Thoracic aorta (tissue), 2 donors: ENCODE data around the gene PTK7. TPM values are rescaled to one million over a fixed set of nuclear protein-coding genes. Genes with fewer than 3 reads are reported as not detected.

ENCODE experiments used
- ATAC-seq: fragments of 150-250 bp; one replicate; pipeline ENCODE4 v1.8.0; 2017; ENCODE audit warnings: low read depth; ENCODE audit not compliant: insufficient number of reproducible peaks, low FRiP score
- DNase-seq: peaks from one replicate; pipeline ENCODE4 v3.0.0-alpha.2; 2020; ENCODE audit warnings: low spot score
- H3K27ac ChIP-seq, 2 donors: fragments of 200-600 bp; sonication (generic); 1 replicate in 1 of 2; 2 replicates in 1 of 2; pipeline ENCODE4 v1.5.1; 2016; ENCODE audit warnings: mild to moderate bottlenecking in 2 of 2, moderate library complexity in 2 of 2
- H3K27me3 ChIP-seq: fragments of 200-600 bp; sonication (generic); replicated peaks from 2 replicates; pipeline ENCODE4 v1.6.0; 2016; ENCODE audit warnings: mild to moderate bottlenecking; ENCODE audit not compliant: insufficient read depth
- H3K36me3 ChIP-seq: fragments of 200-600 bp; sonication (generic); one replicate; pipeline ENCODE4 v1.5.1; 2016
- H3K4me1 ChIP-seq, 2 donors: fragments of 200-600 bp; sonication (generic); 1 replicate in 1 of 2; 2 replicates in 1 of 2; pipeline versions ENCODE4 v1.5.1 to v1.6.0; 2016; ENCODE audit warnings: low read depth in 2 of 2, mild to moderate bottlenecking in 1 of 2; ENCODE audit not compliant: control insufficient read depth in 1 of 2
- H3K4me3 ChIP-seq: fragments of 200-600 bp; sonication (generic); 2 replicates; pipeline ENCODE4 v1.5.1; 2016; ENCODE audit warnings: mild to moderate bottlenecking
- H3K9me3 ChIP-seq: fragments of 200-600 bp; sonication (generic); 2 replicates; pipeline ENCODE4 v1.5.1; 2016
- CTCF ChIP-seq: fragments of 200-600 bp; sonication (generic); IDR thresholded peaks from one replicate; pipeline ENCODE4 v1.5.1; 2019; ENCODE audit warnings: antibody characterized with exemption
- total RNA-seq, 2 donors: library from RNA; depleted of rRNA; stranded (reverse); fragments of >200 nt; gene quantifications; one replicate each; pipeline versions ENCODE4 v1.1.0 to v1.2.3, GENCODE V29; 2016

Gene PTK7
- total RNA-seq, 2 donors from 2014 or later = 4.5 to 6.8 TPM

GRCh38 chr6:43074847-43075669 is 1.1 kb upstream of the PTK7 start:
- H3K27me3 ChIP-seq = no peaks in the 10 kb centered on the region
- no peak overlapping the region for H3K4me3 ChIP-seq
- DNase-seq (no peak), ATAC-seq (no peak)
- no peak for TF ChIP-seq CTCF
- no peak overlapping the region for H3K27ac ChIP-seq
- H3K9me3 ChIP-seq = no peaks in the 10 kb centered on the region
- peaks cover 8 to 13% of the 10 kb centered on the region in 2 donors for H3K4me1 ChIP-seq
- peaks cover 17% of the 10 kb centered on the region for H3K36me3 ChIP-seq

DNA sequence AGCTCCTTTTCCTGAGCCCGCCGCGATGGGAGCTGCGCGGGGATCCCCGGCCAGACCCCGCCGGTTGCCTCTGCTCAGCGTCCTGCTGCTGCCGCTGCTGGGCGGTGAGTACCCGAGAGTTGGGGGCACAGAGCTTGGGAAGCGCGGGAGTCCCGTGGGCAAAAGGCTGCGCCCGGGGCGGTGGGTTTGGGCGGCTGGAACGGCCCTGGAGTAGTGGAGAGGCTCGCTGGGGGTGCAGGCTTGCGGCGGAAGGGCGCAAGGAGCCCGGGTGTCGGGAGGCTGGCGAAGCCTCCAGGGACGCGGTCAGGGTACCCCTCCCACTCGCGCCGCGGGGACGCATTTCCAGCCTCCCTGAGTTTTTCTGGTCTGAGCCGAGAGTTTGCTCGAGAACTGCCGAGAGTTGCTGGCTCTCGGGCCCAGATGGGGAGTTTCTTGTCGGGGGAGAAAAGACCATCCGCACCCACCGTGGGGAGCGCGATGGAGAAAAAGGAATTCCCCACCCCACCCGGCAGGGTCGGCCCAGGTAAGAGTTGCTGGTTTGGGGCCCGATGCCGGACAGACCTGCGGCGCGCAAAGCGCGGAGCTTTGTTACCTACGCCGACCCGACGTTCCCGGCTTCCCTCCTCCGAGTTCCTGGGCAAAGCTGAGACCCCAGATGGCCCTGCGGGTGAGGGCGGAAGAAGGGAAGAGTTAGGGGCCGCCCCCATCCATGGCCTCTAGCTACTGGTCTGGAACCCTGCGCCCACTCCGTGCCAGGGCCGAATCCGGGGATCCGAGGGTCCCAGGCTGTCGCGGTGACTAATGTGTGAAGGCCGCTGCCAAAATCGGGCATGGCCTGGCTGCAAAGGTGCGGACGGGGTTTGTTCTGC is 584 bp downstream of the PTK7 start:
- H3K27ac ChIP-seq = no peak overlapping the region

DNA sequence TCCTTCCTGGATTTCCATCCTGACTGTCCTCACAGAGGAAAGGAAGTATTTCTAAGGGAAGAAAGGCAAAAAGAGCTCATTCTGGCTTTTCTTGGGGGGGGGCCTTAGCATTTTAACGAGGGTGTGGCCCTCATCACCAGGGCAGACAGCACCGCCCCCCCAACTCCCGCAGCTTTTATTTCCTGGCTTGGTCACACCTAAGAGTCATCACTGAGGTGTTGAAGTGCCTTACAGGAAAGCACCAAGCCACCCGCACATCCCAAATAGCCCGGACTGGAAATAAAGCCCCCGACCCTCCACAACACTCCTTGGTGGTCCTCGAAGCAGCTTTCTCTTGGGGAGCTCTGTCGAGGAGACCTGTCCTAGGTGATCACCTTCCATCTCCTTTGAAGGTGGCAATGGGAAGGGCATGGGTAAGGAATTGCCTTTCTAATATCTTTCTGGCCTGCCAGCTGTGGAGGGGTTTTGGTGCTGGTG is 1.3 kb downstream of the PTK7 start:
- Histone ChIP-seq H3K36me3 (peaks cover 9% of the 10 kb centered on the region), H3K27ac (no peak overlapping the region)
- no peak for ATAC-seq

More for the DNA sequence above, 584 bp downstream of the PTK7 start:
- ATAC-seq = no peak
- H3K9me3 ChIP-seq = no peaks in the 10 kb centered on the region
- peaks cover 8 to 13% of the 10 kb centered on the region in 2 donors for H3K4me1 ChIP-seq
- no peak for TF ChIP-seq CTCF
- H3K27me3 ChIP-seq = no peaks in the 10 kb centered on the region
- H3K36me3 ChIP-seq = peaks cover 15% of the 10 kb centered on the region
- DNase-seq = no peak
- H3K4me3 ChIP-seq = peak overlapping the region; percentile 67

DNA sequence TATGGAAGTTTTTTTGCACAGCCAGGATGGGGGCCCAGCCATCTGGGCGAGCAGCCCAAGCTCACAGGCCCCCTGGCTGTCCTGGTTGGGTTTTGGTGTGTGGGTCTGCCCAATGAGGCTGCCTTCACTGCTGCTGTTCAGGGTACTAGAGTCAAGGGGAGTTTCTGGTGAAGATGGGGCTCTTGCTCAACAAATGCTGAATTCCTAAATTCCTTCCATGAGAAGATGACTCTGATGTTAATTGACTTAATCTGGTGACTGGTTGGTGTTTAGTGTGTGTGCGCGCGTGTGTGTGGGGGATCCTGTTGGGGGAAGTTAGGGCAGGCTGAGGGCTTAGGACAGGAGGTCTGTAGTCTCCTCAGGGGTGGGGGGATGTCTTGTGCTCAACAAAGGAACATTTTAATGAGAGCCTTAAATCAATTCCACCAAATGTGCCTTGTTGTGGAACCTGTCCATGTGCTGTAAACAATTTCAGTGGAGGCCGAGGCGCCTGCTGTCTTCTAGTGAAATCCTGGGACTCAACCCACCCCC is 1.9 kb downstream of the PTK7 start:
- H3K4me1 ChIP-seq = peaks cover 8 to 13% of the 10 kb centered on the region in 2 donors
- DNase-seq (no peak), ATAC-seq (no peak)
- H3K27me3 ChIP-seq = no peaks in the 10 kb centered on the region
- H3K36me3 ChIP-seq = peaks cover 2% of the 10 kb centered on the region
- no peak overlapping the region for H3K4me3 ChIP-seq
- no peaks in the 10 kb centered on the region for H3K9me3 ChIP-seq
- H3K27ac ChIP-seq = no peak overlapping the region
- TF ChIP-seq CTCF = no peak

More for the DNA sequence above, 1.3 kb downstream of the PTK7 start:
- Histone ChIP-seq H3K4me1 (peaks cover 8 to 13% of the 10 kb centered on the region in 2 donors), H3K4me3 (peak overlapping the region; percentile 67), H3K9me3 (no peaks in the 10 kb centered on the region), H3K27me3 (no peaks in the 10 kb centered on the region)
- TF ChIP-seq CTCF = no peak
- no peak for DNase-seq

DNA sequence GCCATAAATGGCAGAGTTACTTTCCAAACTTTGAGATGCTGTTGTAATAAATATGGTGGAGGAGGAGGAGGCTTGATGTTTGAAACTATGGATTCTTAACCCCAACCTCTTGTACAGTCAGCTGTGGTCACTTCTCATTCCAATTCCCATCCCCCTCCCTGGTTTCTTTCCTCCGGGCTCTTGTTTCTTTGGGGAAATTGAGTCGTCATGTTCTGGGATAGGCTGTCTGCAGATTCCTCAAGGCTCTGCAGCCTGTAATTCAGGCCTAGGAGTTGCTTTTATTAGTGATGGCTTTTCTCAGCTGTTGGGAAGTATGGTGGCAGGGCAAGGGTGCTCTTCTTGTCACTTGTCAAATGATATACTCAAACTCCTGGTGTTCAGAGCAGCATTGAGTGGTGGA is 2.6 kb downstream of the PTK7 start:
- no peaks in the 10 kb centered on the region for H3K36me3 ChIP-seq
- no peak overlapping the region for H3K4me3 ChIP-seq
- peaks cover 8 to 13% of the 10 kb centered on the region in 2 donors for H3K4me1 ChIP-seq
- H3K27me3 ChIP-seq = no peaks in the 10 kb centered on the region
- TF ChIP-seq CTCF = no peak
- no peak for DNase-seq
- no peak overlapping the region for H3K27ac ChIP-seq
- no peak for ATAC-seq
- no peaks in the 10 kb centered on the region for H3K9me3 ChIP-seq
